Airway epithelial cell (primary cell): Measurements from ENCODE around the gene NUTM2F. TPM values are rescaled to one million over a fixed set of nuclear protein-coding genes. Genes with fewer than 3 reads are reported as not detected.

Experiments
- total RNA-seq: library from RNA; depleted of rRNA; stranded (reverse); fragments of >200 nt; gene quantifications from 2 replicates; pipeline ENCODE4 v1.2.3, GENCODE V29; 2015

The NUTM2F gene, protein sequence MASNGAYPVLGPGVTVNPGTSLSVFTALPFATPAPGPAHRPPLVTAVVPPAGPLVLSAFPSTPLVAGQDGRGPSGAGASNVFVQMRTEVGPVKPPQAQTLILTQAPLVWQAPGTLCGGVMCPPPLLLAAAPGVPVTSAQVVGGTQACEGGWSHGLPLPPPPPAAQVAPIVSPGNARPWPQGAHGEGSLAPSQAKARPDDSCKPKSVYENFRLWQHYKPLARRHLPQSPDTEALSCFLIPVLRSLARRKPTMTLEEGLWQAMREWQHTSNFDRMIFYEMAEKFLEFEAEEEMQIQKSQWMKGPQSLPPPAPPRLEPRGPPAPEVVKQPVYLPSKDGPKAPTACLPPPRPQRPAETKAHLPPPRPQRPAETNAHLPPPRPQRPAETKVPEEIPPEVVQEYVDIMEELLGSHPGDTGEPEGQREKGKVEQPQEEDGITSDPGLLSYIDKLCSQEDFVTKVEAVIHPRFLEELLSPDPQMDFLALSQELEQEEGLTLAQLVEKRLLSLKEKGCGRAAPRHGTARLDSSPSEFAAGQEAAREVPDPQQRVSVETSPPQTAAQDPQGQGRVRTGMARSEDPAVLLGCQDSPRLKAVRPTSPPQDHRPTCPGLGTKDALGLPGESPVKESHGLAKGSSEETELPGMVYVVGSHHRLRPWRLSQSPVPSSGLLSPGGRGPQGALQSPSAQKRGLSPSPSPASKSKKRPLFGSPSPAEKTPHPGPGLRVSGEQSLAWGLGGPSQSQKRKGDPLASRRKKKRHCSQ
- total RNA-seq = not detected in 2 replicates

GRCh38 chr9:94328544-94328943 lies at the start of gene NUTM2F:
NUTM2F (minus strand) TSS chr9:94328644; CDS start chr9:94328623, 21 bp downstream.

Other genes starting within 250 kb of the NUTM2F start
- gene PTPDC1, start 244.2 kb downstream of the NUTM2F start, total RNA-seq = 2.8 and 4.2 TPM in 2 replicates
- 1.1 and 1.6 TPM in 2 replicates for gene ZNF169, start 69.3 kb downstream of the NUTM2F start, total RNA-seq
- not detected in 2 replicates for gene PCAT7, start 226.4 kb upstream of the NUTM2F start, total RNA-seq